ENCODE data around the gene CMTM6.

GRCh38 chr3:32431481-32431880 lies 71.2 kb downstream of the CMTM6 start:
- TF ChIP-seq CTCF (IDR thresholded peaks at IDR 0.05) (no peak), POLR2A (IDR thresholded peaks at IDR 0.05) (no peak)
